Fibroblast of lung (primary cell): ENCODE data around the gene TRAF3. TPM values are rescaled to one million over a fixed set of nuclear protein-coding genes. Genes with fewer than 3 reads are reported as not detected.

ENCODE experiments used
- DNase-seq, 2 donors: peaks; one replicate each; pipeline versions ENCODE4 v3.0.0 to v3.0.0-alpha.2; 2010; ENCODE audit warnings: low read depth in 2 of 2
- H2AFZ ChIP-seq: 2 replicates; pipeline ENCODE4 v1.5.1; 2012; ENCODE audit warnings: low read length, control low read depth, inconsistent platforms
- H3K27ac ChIP-seq: 2 replicates; pipeline ENCODE4 v1.5.1; 2011; ENCODE audit warnings: low read length, control low read depth; ENCODE audit not compliant: insufficient read depth
- H3K27me3 ChIP-seq: 2 replicates; pipeline ENCODE4 v1.5.1; 2011; ENCODE audit warnings: mild to moderate bottlenecking, low read length; ENCODE audit not compliant: control insufficient read depth, insufficient read depth
- H3K36me3 ChIP-seq: 2 replicates; pipeline ENCODE4 v1.5.1; 2011; ENCODE audit warnings: low read length; ENCODE audit not compliant: control insufficient read depth, insufficient read depth
- H3K4me1 ChIP-seq: 2 replicates; pipeline ENCODE4 v1.5.1; 2011; ENCODE audit warnings: low read length; ENCODE audit not compliant: control insufficient read depth, insufficient read depth; ENCODE audit errors: extremely low read depth
- H3K4me2 ChIP-seq: 2 replicates; pipeline ENCODE4 v1.5.1; 2011; ENCODE audit warnings: low read length, control low read depth; ENCODE audit not compliant: insufficient read depth; ENCODE audit errors: extremely low read depth
- H3K4me3 ChIP-seq, 4 experiments: fragments of 200-600 bp in 1 of 4; sonication (generic) in 1 of 4; replicated peaks in 1 of 4; 2 replicates each; pipeline ENCODE4 v1.5.1; 2011 to 2016; ENCODE audit warnings: low read length in 4 of 4, low read depth in 3 of 4, mild to moderate bottlenecking in 3 of 4, control low read depth in 2 of 4, inconsistent platforms in 1 of 4, mixed read lengths in 1 of 4; ENCODE audit not compliant: insufficient read depth in 1 of 4; ENCODE audit errors: control extremely low read depth in 1 of 4
- H3K79me2 ChIP-seq: 2 replicates; pipeline ENCODE4 v1.5.1; 2012; ENCODE audit warnings: mild to moderate bottlenecking, low read length, inconsistent platforms; ENCODE audit not compliant: control insufficient read depth, insufficient read depth
- H3K9ac ChIP-seq: 2 replicates; pipeline ENCODE4 v1.5.1; 2011; ENCODE audit warnings: mild to moderate bottlenecking, low read length, control low read depth; ENCODE audit not compliant: insufficient read depth
- H3K9me3 ChIP-seq: 2 replicates; pipeline ENCODE4 v1.5.1; 2012; ENCODE audit warnings: low read depth, low read length; ENCODE audit not compliant: control insufficient read depth, insufficient read depth
- H4K20me1 ChIP-seq: 2 replicates; pipeline ENCODE4 v1.5.1; 2011; ENCODE audit warnings: low read length; ENCODE audit not compliant: control insufficient read depth, insufficient read depth; ENCODE audit errors: extremely low read depth
- CTCF ChIP-seq, 2 donors: IDR thresholded peaks in 1 of 2; conservative IDR thresholded peaks in 1 of 2; 1 replicate in 1 of 2; 2 replicates in 1 of 2; pipeline ENCODE4 v1.5.1; 2011 to 2012; ENCODE audit warnings: low read length in 2 of 2, control low read depth in 1 of 2, inconsistent platforms in 1 of 2, low read depth in 1 of 2, mild to moderate bottlenecking in 1 of 2
- EZH2 ChIP-seq: IDR thresholded peaks from 2 replicates; pipeline ENCODE4 v1.5.1; 2012; ENCODE audit warnings: low read length, control low read depth, mild to moderate bottlenecking; ENCODE audit errors: missing control alignments
- polyA plus RNA-seq, 2 donors: library from polyadenylated mRNA; depleted of rRNA in 1 of 2; stranded (reverse) in 1 of 2; unstranded in 1 of 2; fragments of >200 nt; gene quantifications; 2 replicates each; pipeline ENCODE4 v1.2.1, GENCODE V29; 2011 to 2012; ENCODE audit warnings: missing spikeins in 1 of 2
- total RNA-seq: library from RNA; depleted of rRNA; stranded (reverse); fragments of >200 nt; gene quantifications from 2 replicates; pipeline ENCODE4 v1.2.1, GENCODE V29; 2014

Gene TRAF3
- total and polyA plus RNA-seq, 2 donors (not counting 1 experiment from before 2014, with no cell fraction given) = 12.1 to 14.4 TPM

GRCh38 chr14:102849526-102850379, 72.5 kb downstream of the TRAF3 start:
- Histone ChIP-seq H3K27ac (peak overlapping the region; percentile 22), H2AFZ (peak overlapping the region; percentile 8), H3K79me2 (no peaks in the 10 kb centered on the region), H3K9ac (peak overlapping the region; percentile 14), H3K9me3 (no peaks in the 10 kb centered on the region), H3K4me2 (peak overlapping the region; percentile 74), H3K4me3 (peak overlapping the region in 2 of 4 experiments; percentile 33 to 34), H3K4me1 (peaks cover 4% of the 10 kb centered on the region), H4K20me1 (no peaks in the 10 kb centered on the region), H3K27me3 (no peaks in the 10 kb centered on the region), H3K36me3 (no peaks in the 10 kb centered on the region)
- no peak for TF ChIP-seq CTCF (conservative IDR thresholded peaks at IDR 0.05 in 1 of 2, IDR thresholded peaks at IDR 0.05 in 1 of 2; ENCODE audit: low read depth in 1 of 2, low read length in 2 of 2)
- DNase-seq = peak; percentile 20 to 54

- H3K27me3 ChIP-seq = no peaks in the 10 kb centered on the region
- no peaks in the 10 kb centered on the region for H3K9me3 ChIP-seq
- H2AFZ ChIP-seq = no peak overlapping the region
- no peaks in the 10 kb centered on the region for H3K79me2 ChIP-seq
- H3K9ac ChIP-seq = no peak overlapping the region
- peaks cover 4% of the 10 kb centered on the region for H3K4me1 ChIP-seq
- TF ChIP-seq CTCF (conservative IDR thresholded peaks at IDR 0.05 in 1 of 2, IDR thresholded peaks at IDR 0.05 in 1 of 2; ENCODE audit: low read depth in 1 of 2, low read length in 2 of 2) = no peak
- TF ChIP-seq EZH2 = no peak
- H3K4me2 ChIP-seq = no peak overlapping the region
- H3K4me3 ChIP-seq = no peak overlapping the region
- H3K36me3 ChIP-seq = no peaks in the 10 kb centered on the region
- no peak for DNase-seq
- no peak overlapping the region for H3K27ac ChIP-seq
- H4K20me1 ChIP-seq = no peaks in the 10 kb centered on the region
Observed at GRCh38 chr14:102853648-102854047, 76.4 kb downstream of the TRAF3 start.

GRCh38 chr14:102854091-102854703, 76.9 kb downstream of the TRAF3 start:
- Histone ChIP-seq H3K9me3 (no peaks in the 10 kb centered on the region), H2AFZ (no peak overlapping the region), H3K27ac (no peak overlapping the region), H3K4me1 (no peaks in the 10 kb centered on the region), H3K4me2 (no peak overlapping the region), H3K36me3 (no peaks in the 10 kb centered on the region), H3K27me3 (no peaks in the 10 kb centered on the region), H4K20me1 (no peaks in the 10 kb centered on the region), H3K4me3 (no peak overlapping the region), H3K79me2 (no peaks in the 10 kb centered on the region), H3K9ac (no peak overlapping the region)
- no peak for DNase-seq
- TF ChIP-seq CTCF (conservative IDR thresholded peaks at IDR 0.05 in 1 of 2, IDR thresholded peaks at IDR 0.05 in 1 of 2; ENCODE audit: low read depth in 1 of 2, low read length in 2 of 2) = no peak
- no peak for TF ChIP-seq EZH2
